ENCODE measurements around the gene SHBG.

DNA sequence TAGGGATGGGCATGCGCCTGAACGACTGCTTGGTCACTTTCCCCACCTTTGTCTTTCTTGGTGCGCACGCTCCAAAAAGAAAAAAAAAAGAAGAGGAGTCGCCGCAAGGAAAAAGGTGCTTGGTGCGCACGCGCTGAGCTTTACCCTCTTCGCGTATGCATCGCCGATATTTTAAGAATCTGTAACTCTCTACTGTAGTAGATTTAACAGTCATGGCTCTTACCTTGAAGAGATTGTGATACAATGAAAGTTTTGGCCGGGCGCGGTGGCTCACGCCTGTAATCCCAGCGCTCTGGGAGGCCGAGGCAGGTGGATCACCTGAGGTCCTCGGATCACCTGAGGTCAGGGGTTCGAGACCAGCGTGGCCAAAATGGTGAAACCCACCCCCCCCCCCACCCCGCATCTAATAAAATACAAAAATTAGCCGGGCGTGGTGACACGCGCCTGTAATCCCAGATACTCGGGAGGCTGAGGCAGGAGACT lies 14.6 kb upstream of the SHBG start:
- no peak for TF ChIP-seq POLR2A (IDR thresholded peaks at IDR 0.05)
- TF ChIP-seq, protein P1, sequence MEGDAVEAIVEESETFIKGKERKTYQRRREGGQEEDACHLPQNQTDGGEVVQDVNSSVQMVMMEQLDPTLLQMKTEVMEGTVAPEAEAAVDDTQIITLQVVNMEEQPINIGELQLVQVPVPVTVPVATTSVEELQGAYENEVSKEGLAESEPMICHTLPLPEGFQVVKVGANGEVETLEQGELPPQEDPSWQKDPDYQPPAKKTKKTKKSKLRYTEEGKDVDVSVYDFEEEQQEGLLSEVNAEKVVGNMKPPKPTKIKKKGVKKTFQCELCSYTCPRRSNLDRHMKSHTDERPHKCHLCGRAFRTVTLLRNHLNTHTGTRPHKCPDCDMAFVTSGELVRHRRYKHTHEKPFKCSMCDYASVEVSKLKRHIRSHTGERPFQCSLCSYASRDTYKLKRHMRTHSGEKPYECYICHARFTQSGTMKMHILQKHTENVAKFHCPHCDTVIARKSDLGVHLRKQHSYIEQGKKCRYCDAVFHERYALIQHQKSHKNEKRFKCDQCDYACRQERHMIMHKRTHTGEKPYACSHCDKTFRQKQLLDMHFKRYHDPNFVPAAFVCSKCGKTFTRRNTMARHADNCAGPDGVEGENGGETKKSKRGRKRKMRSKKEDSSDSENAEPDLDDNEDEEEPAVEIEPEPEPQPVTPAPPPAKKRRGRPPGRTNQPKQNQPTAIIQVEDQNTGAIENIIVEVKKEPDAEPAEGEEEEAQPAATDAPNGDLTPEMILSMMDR (IDR thresholded peaks at IDR 0.05), result no peak
- peak in 1 of 2 donors; percentile 95 for TF ChIP-seq POLR2AphosphoS5 (IDR thresholded peaks at IDR 0.05; ENCODE audit: insufficient read depth in 1 of 2, low read depth in 1 of 2)
